SK-N-SH (cell line): ENCODE results near the gene ARF4.

Experiments used
- CHD2 ChIP-seq: fragments of 150-350 bp; IDR thresholded peaks from 2 replicates; pipeline ENCODE4 v1.6.1; 2018; ENCODE audit warnings: low read length; ENCODE audit not compliant: partially characterized antibody
- CTCF ChIP-seq: fragments of 200-600 bp; sonication (generic); IDR thresholded peaks from 2 replicates; pipeline ENCODE4 v1.6.1; 2017; ENCODE audit warnings: antibody characterized with exemption, mild to moderate bottlenecking, moderate library complexity
- EP300 ChIP-seq, 2 experiments: IDR thresholded peaks; 2 replicates each; pipeline versions ENCODE4 v1.4.0 to v1.6.1; 2012; ENCODE audit warnings: borderline replicate concordance in 1 of 2, low read depth in 1 of 2, low read length in 1 of 2
- NRF1 ChIP-seq: IDR thresholded peaks from 2 replicates; pipeline ENCODE4 v1.6.1; 2012; ENCODE audit warnings: low read depth, mild to moderate bottlenecking, low read length
- POLR2AphosphoS5 ChIP-seq: IDR thresholded peaks from 2 replicates; pipeline ENCODE4 v1.6.1; 2012; ENCODE audit warnings: low read depth, low read length
- RAD21 ChIP-seq: IDR thresholded peaks from 2 replicates; pipeline ENCODE4 v1.6.1; 2012; ENCODE audit warnings: mild to moderate bottlenecking, low read length
- RCOR1 ChIP-seq: fragments of 150-350 bp; IDR thresholded peaks from 2 replicates; pipeline ENCODE4 v1.6.1; 2017; ENCODE audit warnings: antibody characterized with exemption, low read length
- RFX5 ChIP-seq: IDR thresholded peaks from 2 replicates; pipeline ENCODE4 v1.6.1; 2012; ENCODE audit warnings: mild to moderate bottlenecking, improper control_type of control experiment, low read length
- SIN3A ChIP-seq: IDR thresholded peaks from 2 replicates; pipeline ENCODE4 v1.6.1; 2012; ENCODE audit warnings: low read depth, mild to moderate bottlenecking, low read length, moderate library complexity, borderline replicate concordance
- TAF1 ChIP-seq: IDR thresholded peaks from 2 replicates; pipeline ENCODE4 v1.6.1; 2012; ENCODE audit warnings: low read depth, mild to moderate bottlenecking, low read length, moderate library complexity, borderline replicate concordance
- USF1 ChIP-seq: IDR thresholded peaks from 2 replicates; pipeline ENCODE4 v1.4.0; 2012; ENCODE audit warnings: low read depth, borderline replicate concordance
- TF ChIP-seq, protein P1 (sequence below): IDR thresholded peaks from 2 replicates; pipeline ENCODE4 v1.4.0; 2012; ENCODE audit warnings: low read depth
- TF ChIP-seq, protein P2 (sequence below): IDR thresholded peaks from 2 replicates; pipeline ENCODE4 v1.6.1; 2012; ENCODE audit warnings: mild to moderate bottlenecking, low read depth, low read length, moderate library complexity

GRCh38 chr3:57570878-57571277 lies 26.3 kb downstream of the ARF4 start:
- TF ChIP-seq, protein P1, sequence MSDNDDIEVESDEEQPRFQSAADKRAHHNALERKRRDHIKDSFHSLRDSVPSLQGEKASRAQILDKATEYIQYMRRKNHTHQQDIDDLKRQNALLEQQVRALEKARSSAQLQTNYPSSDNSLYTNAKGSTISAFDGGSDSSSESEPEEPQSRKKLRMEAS: no peak
- TF ChIP-seq, protein P2, sequence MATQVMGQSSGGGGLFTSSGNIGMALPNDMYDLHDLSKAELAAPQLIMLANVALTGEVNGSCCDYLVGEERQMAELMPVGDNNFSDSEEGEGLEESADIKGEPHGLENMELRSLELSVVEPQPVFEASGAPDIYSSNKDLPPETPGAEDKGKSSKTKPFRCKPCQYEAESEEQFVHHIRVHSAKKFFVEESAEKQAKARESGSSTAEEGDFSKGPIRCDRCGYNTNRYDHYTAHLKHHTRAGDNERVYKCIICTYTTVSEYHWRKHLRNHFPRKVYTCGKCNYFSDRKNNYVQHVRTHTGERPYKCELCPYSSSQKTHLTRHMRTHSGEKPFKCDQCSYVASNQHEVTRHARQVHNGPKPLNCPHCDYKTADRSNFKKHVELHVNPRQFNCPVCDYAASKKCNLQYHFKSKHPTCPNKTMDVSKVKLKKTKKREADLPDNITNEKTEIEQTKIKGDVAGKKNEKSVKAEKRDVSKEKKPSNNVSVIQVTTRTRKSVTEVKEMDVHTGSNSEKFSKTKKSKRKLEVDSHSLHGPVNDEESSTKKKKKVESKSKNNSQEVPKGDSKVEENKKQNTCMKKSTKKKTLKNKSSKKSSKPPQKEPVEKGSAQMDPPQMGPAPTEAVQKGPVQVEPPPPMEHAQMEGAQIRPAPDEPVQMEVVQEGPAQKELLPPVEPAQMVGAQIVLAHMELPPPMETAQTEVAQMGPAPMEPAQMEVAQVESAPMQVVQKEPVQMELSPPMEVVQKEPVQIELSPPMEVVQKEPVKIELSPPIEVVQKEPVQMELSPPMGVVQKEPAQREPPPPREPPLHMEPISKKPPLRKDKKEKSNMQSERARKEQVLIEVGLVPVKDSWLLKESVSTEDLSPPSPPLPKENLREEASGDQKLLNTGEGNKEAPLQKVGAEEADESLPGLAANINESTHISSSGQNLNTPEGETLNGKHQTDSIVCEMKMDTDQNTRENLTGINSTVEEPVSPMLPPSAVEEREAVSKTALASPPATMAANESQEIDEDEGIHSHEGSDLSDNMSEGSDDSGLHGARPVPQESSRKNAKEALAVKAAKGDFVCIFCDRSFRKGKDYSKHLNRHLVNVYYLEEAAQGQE: no peak
- TF ChIP-seq USF1 (no peak), EP300 (IDR thresholded peaks at IDR 0.05; ENCODE audit: borderline replicate concordance in 1 of 2, low read depth in 1 of 2, low read length in 1 of 2) (no peak), POLR2AphosphoS5 (no peak), SIN3A (no peak), TAF1 (no peak), CTCF (no peak), RFX5 (no peak), RCOR1 (no peak), CHD2 (no peak), RAD21 (no peak), NRF1 (no peak)
